Measurements from ENCODE around the gene GRM7. TPM values are rescaled to one million over a fixed set of nuclear protein-coding genes. Genes with fewer than 3 reads are reported as not detected.

GRM7 gene
- total and polyA plus RNA-seq, 5 donors from 2014 or later = not detected

DNA sequence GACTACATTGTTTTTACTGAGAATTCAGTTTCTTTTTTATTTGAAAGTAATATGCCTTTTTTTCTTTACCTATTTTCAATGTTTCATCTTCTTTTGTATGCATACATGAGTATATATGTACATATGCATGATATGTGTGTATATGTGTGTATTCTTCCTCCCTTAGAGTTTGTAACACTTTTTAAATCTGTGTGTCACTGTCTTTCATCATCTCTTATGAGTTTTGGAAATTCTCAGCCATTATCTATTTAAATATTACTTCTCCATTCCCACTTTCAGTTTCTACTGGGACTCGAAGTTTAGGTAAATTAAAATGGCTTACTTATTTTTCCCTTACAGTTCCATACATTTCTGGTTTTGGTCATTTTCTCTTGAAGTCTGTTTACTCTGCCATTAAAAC is 754.1 kb downstream of the GRM7 start:
- H3K9me3 Mint-ChIP-seq = peaks cover 0 to 3% (median 0%) of the 10 kb centered on the region in 7 donors
- no peak overlapping the region for H3K27ac ChIP-seq (ENCODE audit: insufficient read depth, low read length, poor library complexity, severe bottlenecking)
- H3K27ac Mint-ChIP-seq = no peak overlapping the region
- H3K9me3 ChIP-seq (ENCODE audit: control insufficient read depth in 2 of 2, low read length in 2 of 2) = no peaks in the 10 kb centered on the region
- H3K4me3 Mint-ChIP-seq = no peak overlapping the region
- H3K36me3 Mint-ChIP-seq = no peaks in the 10 kb centered on the region
- H3K4me1 Mint-ChIP-seq = no peaks in the 10 kb centered on the region
- H3K36me3 ChIP-seq (ENCODE audit: control insufficient read depth, insufficient read depth, low read length) = no peaks in the 10 kb centered on the region
- no peaks in the 10 kb centered on the region for H3K27me3 Mint-ChIP-seq
- no peak for ATAC-seq (ENCODE audit: low read depth in 2 of 2)
- H3K4me3 ChIP-seq (ENCODE audit: low read depth, low read length) = no peak overlapping the region
- no peaks in the 10 kb centered on the region for H3K4me1 ChIP-seq (ENCODE audit: control insufficient read depth, insufficient read depth, low read length, poor library complexity, severe bottlenecking)
- H3K27me3 ChIP-seq (ENCODE audit: control insufficient read depth, insufficient read depth, low read length) = no peaks in the 10 kb centered on the region
- DNase-seq = no peak

DNA sequence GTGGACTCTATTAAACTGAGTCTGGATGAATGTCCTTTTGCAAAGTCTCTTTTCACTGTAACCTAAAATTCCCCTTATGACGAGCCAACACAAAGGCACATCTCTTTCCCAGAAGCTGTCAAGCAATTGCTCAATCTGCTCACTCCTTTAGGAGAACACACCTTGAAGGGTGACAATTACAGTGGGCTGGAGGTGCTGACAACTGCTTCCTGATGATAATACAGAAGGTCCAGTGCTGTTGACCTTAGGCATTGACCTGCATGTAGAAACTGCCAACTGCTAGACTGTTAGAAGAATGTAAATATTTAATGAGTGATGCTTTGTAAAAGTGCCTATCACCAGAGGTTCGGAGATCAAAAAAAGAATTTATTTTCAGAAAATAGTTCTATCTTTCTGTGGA is 757.7 kb downstream of the GRM7 start:
- Mint-ChIP-seq H3K4me1 (no peaks in the 10 kb centered on the region), H3K27ac (no peak overlapping the region), H3K4me3 (no peak overlapping the region), H3K27me3 (no peaks in the 10 kb centered on the region), H3K9me3 (peaks cover 0 to 6% (median 0%) of the 10 kb centered on the region in 7 donors), H3K36me3 (no peaks in the 10 kb centered on the region)
- Histone ChIP-seq H3K27ac (ENCODE audit: insufficient read depth, low read length, poor library complexity, severe bottlenecking) (no peak overlapping the region), H3K36me3 (ENCODE audit: control insufficient read depth, insufficient read depth, low read length) (no peaks in the 10 kb centered on the region), H3K9me3 (ENCODE audit: control insufficient read depth in 2 of 2, low read length in 2 of 2) (no peaks in the 10 kb centered on the region), H3K4me1 (ENCODE audit: control insufficient read depth, insufficient read depth, low read length, poor library complexity, severe bottlenecking) (no peaks in the 10 kb centered on the region), H3K4me3 (ENCODE audit: low read depth, low read length) (no peak overlapping the region), H3K27me3 (ENCODE audit: control insufficient read depth, insufficient read depth, low read length) (no peaks in the 10 kb centered on the region)
- DNase-seq = no peak
- no peak for ATAC-seq (ENCODE audit: low read depth in 2 of 2)

DNA sequence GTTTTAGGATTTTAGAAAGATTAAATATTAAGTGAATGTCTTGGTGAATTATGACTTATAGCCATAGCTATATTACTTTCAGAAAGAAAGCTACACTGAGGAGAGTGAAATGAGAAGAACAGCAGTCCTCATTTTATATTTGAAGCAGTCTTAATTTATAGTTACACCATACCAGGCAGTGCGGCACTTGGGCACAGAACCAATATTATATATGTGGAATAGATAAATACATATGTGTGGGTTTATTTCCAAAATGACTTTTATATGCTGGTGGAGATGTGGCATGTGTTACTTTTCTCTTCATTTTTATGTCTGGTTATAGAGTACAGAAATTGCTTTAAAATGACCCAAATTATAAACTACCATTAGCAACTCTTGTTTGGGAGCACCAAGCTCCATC is 759.5 kb downstream of the GRM7 start:
- no peak overlapping the region for H3K27ac ChIP-seq (ENCODE audit: insufficient read depth, low read length, poor library complexity, severe bottlenecking)
- H3K4me1 Mint-ChIP-seq = no peaks in the 10 kb centered on the region
- no peaks in the 10 kb centered on the region for H3K4me1 ChIP-seq (ENCODE audit: control insufficient read depth, insufficient read depth, low read length, poor library complexity, severe bottlenecking)
- no peak for ATAC-seq (ENCODE audit: low read depth in 2 of 2)
- no peak overlapping the region for H3K27ac Mint-ChIP-seq
- H3K4me3 ChIP-seq (ENCODE audit: low read depth, low read length) = no peak overlapping the region
- H3K36me3 Mint-ChIP-seq = no peaks in the 10 kb centered on the region
- H3K9me3 Mint-ChIP-seq = peaks cover 0 to 6% (median 1%) of the 10 kb centered on the region in 7 donors
- H3K27me3 Mint-ChIP-seq = no peaks in the 10 kb centered on the region
- H3K36me3 ChIP-seq (ENCODE audit: control insufficient read depth, insufficient read depth, low read length) = no peaks in the 10 kb centered on the region
- no peaks in the 10 kb centered on the region for H3K9me3 ChIP-seq (ENCODE audit: control insufficient read depth in 2 of 2, low read length in 2 of 2)
- no peak for DNase-seq
- no peaks in the 10 kb centered on the region for H3K27me3 ChIP-seq (ENCODE audit: control insufficient read depth, insufficient read depth, low read length)
- H3K4me3 Mint-ChIP-seq = no peak overlapping the region

DNA sequence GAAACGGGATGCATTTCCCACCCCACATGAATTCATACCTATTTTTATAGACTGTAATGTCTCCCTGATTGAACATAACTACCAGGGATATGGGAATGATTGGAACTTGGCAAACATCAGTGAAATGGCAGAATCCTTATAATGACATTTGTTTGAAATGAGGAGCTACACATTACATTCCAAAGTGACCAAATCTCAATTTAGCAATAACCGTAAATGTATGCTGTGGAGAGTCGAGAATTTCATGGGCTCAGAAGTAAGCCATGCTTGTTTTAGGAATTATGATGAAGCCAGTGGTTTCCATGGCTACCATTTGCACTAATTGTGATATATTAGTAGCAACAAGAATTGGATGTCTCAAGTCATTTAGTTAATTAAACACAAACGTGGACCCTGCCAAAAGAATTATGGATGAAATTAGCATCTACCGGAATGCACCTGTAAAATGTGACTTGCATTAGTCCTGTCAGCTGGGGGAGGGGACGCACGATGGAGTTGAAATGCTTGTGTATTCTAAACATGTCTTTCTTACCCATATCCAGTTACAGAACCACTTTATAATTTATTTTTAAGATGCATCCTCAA is 760.2 kb downstream of the GRM7 start:
- no peaks in the 10 kb centered on the region for H3K36me3 Mint-ChIP-seq
- ATAC-seq (ENCODE audit: low read depth in 2 of 2) = no peak
- no peaks in the 10 kb centered on the region for H3K36me3 ChIP-seq (ENCODE audit: control insufficient read depth, insufficient read depth, low read length)
- H3K27me3 Mint-ChIP-seq = no peaks in the 10 kb centered on the region
- H3K27ac Mint-ChIP-seq = no peak overlapping the region
- no peak overlapping the region for H3K4me3 Mint-ChIP-seq
- H3K4me1 Mint-ChIP-seq = no peaks in the 10 kb centered on the region
- H3K27ac ChIP-seq (ENCODE audit: insufficient read depth, low read length, poor library complexity, severe bottlenecking) = no peak overlapping the region
- no peaks in the 10 kb centered on the region for H3K27me3 ChIP-seq (ENCODE audit: control insufficient read depth, insufficient read depth, low read length)
- no peaks in the 10 kb centered on the region for H3K4me1 ChIP-seq (ENCODE audit: control insufficient read depth, insufficient read depth, low read length, poor library complexity, severe bottlenecking)
- H3K4me3 ChIP-seq (ENCODE audit: low read depth, low read length) = no peak overlapping the region
- peaks cover 0 to 6% (median 1%) of the 10 kb centered on the region in 7 donors for H3K9me3 Mint-ChIP-seq
- no peak for DNase-seq
- no peaks in the 10 kb centered on the region for H3K9me3 ChIP-seq (ENCODE audit: control insufficient read depth in 2 of 2, low read length in 2 of 2)

DNA sequence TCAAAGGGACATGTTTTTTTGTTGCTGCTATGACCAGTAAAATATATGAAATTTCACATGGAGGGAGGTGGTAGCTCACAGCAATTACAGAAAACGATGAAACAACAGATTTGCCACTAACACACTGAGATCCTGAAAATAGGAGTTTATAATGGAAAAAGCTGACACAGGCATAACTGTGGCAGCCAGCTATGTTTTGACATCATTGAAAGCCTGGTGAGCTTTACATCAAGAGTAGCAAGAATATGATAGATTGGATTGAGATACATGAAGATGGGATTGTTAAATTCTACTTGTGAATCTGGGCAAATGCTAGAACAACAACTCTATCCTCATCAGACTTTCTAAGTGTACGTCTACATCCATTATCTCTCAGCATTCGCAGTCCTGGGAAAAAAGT is 760.7 kb downstream of the GRM7 start:
- Histone ChIP-seq H3K4me3 (ENCODE audit: low read depth, low read length) (no peak overlapping the region), H3K36me3 (ENCODE audit: control insufficient read depth, insufficient read depth, low read length) (no peaks in the 10 kb centered on the region), H3K27ac (ENCODE audit: insufficient read depth, low read length, poor library complexity, severe bottlenecking) (no peak overlapping the region), H3K9me3 (ENCODE audit: control insufficient read depth in 2 of 2, low read length in 2 of 2) (no peaks in the 10 kb centered on the region), H3K27me3 (ENCODE audit: control insufficient read depth, insufficient read depth, low read length) (no peaks in the 10 kb centered on the region), H3K4me1 (ENCODE audit: control insufficient read depth, insufficient read depth, low read length, poor library complexity, severe bottlenecking) (no peaks in the 10 kb centered on the region)
- Mint-ChIP-seq H3K27ac (no peak overlapping the region), H3K9me3 (peaks cover 0 to 6% (median 1%) of the 10 kb centered on the region in 7 donors), H3K36me3 (no peaks in the 10 kb centered on the region), H3K4me3 (no peak overlapping the region), H3K4me1 (no peaks in the 10 kb centered on the region), H3K27me3 (no peaks in the 10 kb centered on the region)
- DNase-seq (no peak), ATAC-seq (ENCODE audit: low read depth in 2 of 2) (no peak)

DNA sequence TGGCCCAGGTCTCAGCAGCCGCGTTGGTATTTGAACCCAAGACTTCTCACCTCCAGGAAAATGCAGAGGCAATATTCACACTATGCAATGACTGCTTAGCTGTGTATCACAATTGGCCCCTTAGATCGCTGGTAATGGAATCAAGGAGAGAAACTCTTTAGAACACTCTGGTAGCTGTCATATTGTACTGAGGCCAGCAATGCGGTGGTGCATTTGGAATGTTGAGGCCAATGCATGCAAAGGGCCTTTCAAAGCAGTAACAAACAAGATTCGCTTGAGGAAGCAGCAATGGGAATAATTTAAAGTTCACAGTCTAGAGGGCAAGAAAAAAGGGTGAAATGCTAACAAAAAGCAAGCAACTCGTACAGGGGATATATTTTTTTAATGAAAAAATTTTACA is 764.1 kb downstream of the GRM7 start:
- H3K36me3 Mint-ChIP-seq = no peaks in the 10 kb centered on the region

DNA sequence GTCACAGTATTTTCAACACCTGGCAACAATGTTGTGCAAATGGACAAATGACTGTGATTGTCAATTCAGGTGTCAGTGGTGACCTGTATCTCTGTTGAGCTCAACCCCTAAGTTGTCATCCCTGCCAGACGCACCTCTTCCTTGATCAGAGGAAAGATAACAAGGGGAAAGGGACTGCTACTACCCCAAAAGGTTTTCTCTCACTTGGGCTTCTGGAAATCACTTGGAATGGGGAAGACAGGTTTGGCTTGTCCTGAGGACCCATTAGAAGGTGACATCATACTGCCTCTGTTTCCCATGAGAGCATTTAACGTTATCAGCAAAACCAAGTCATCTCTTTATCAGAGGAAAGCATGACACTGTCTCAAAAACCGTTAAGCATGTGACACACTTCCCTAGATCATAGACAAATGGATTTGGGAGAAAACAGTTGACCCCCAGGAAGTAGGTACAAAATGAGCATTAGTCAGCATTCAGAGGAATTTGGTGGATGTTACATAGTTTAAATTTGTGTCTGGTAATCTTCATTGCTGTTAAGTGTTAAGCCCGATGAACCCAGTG is 769.5 kb downstream of the GRM7 start:
- Mint-ChIP-seq H3K27ac (no peak overlapping the region), H3K36me3 (no peaks in the 10 kb centered on the region), H3K27me3 (no peaks in the 10 kb centered on the region)

More for the DNA sequence above, 764.1 kb downstream of the GRM7 start:
- H3K27me3 ChIP-seq (ENCODE audit: control insufficient read depth, insufficient read depth, low read length) = no peaks in the 10 kb centered on the region
- DNase-seq = no peak
- Mint-ChIP-seq H3K9me3 (peaks cover 0 to 4% (median 1%) of the 10 kb centered on the region in 7 donors), H3K27me3 (no peaks in the 10 kb centered on the region), H3K4me3 (no peak overlapping the region), H3K27ac (no peak overlapping the region), H3K4me1 (no peaks in the 10 kb centered on the region)
- ATAC-seq (ENCODE audit: low read depth in 2 of 2) = no peak
- H3K36me3 ChIP-seq (ENCODE audit: control insufficient read depth, insufficient read depth, low read length) = no peaks in the 10 kb centered on the region
- no peaks in the 10 kb centered on the region for H3K9me3 ChIP-seq (ENCODE audit: control insufficient read depth in 2 of 2, low read length in 2 of 2)
- H3K4me3 ChIP-seq (ENCODE audit: low read depth, low read length) = no peak overlapping the region
- no peaks in the 10 kb centered on the region for H3K4me1 ChIP-seq (ENCODE audit: control insufficient read depth, insufficient read depth, low read length, poor library complexity, severe bottlenecking)
- no peak overlapping the region for H3K27ac ChIP-seq (ENCODE audit: insufficient read depth, low read length, poor library complexity, severe bottlenecking)

DNA sequence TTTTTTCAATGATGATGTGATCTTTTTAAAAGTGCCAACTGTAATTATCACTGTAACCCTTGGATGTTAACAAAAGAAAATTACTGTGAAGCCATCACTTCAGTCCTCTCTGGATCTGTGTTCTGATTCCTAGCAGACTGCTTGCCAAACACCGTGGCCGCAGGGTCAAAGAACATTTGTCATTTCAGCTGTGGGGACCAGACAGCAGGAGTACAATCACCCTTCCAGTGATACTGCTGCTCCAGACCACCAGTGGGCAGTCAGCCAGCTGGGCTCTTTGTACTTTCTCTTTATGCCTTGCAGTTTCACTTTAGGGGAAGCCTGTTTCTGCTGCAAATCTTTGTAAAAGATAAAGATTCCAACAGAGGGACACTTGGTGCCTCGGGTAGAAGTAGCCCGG is 770.0 kb downstream of the GRM7 start:
- Histone ChIP-seq H3K9me3 (ENCODE audit: control insufficient read depth in 2 of 2, low read length in 2 of 2) (no peaks in the 10 kb centered on the region), H3K4me3 (ENCODE audit: low read depth, low read length) (no peak overlapping the region), H3K27me3 (ENCODE audit: control insufficient read depth, insufficient read depth, low read length) (no peaks in the 10 kb centered on the region), H3K36me3 (ENCODE audit: control insufficient read depth, insufficient read depth, low read length) (no peaks in the 10 kb centered on the region), H3K27ac (ENCODE audit: insufficient read depth, low read length, poor library complexity, severe bottlenecking) (no peak overlapping the region), H3K4me1 (ENCODE audit: control insufficient read depth, insufficient read depth, low read length, poor library complexity, severe bottlenecking) (no peaks in the 10 kb centered on the region)
- ATAC-seq (ENCODE audit: low read depth in 2 of 2) (no peak), DNase-seq (no peak)
- no peak overlapping the region for H3K4me3 Mint-ChIP-seq
- H3K27me3 Mint-ChIP-seq = no peaks in the 10 kb centered on the region
- no peaks in the 10 kb centered on the region for H3K36me3 Mint-ChIP-seq
- H3K4me1 Mint-ChIP-seq = no peaks in the 10 kb centered on the region
- H3K27ac Mint-ChIP-seq = no peak overlapping the region
- H3K9me3 Mint-ChIP-seq = peaks cover 0 to 2% (median 0%) of the 10 kb centered on the region in 7 donors

More for the DNA sequence above, 769.5 kb downstream of the GRM7 start:
- H3K4me1 Mint-ChIP-seq = no peaks in the 10 kb centered on the region
- H3K36me3 ChIP-seq (ENCODE audit: control insufficient read depth, insufficient read depth, low read length) = no peaks in the 10 kb centered on the region
- no peak for ATAC-seq (ENCODE audit: low read depth in 2 of 2)
- H3K27ac ChIP-seq (ENCODE audit: insufficient read depth, low read length, poor library complexity, severe bottlenecking) = no peak overlapping the region
- no peaks in the 10 kb centered on the region for H3K27me3 ChIP-seq (ENCODE audit: control insufficient read depth, insufficient read depth, low read length)
- DNase-seq = no peak
- no peak overlapping the region for H3K4me3 Mint-ChIP-seq
- no peaks in the 10 kb centered on the region for H3K9me3 ChIP-seq (ENCODE audit: control insufficient read depth in 2 of 2, low read length in 2 of 2)
- H3K4me3 ChIP-seq (ENCODE audit: low read depth, low read length) = no peak overlapping the region
- peaks cover 0 to 2% (median 0%) of the 10 kb centered on the region in 7 donors for H3K9me3 Mint-ChIP-seq
- no peaks in the 10 kb centered on the region for H3K4me1 ChIP-seq (ENCODE audit: control insufficient read depth, insufficient read depth, low read length, poor library complexity, severe bottlenecking)

All from CD4-positive, CD25-positive, alpha-beta regulatory T cell (primary cell).